Measurements from ENCODE around the gene ZNF165.
A peak's percentile ranks its signal among the peaks of the same experiment; 100 is the strongest.

The ZNF165 gene

GRCh38 chr6:28080631-28081485, 490 bp downstream of the ZNF165 start (continued):
- TF ChIP-seq ZNF654 (tag by site-specific recombination; IDR thresholded peaks at IDR 0.05; ENCODE audit: low read depth) = peak; percentile 19; the same call in 1 of the 2 replicates
- TF ChIP-seq ZNF529 (tag by site-specific recombination; IDR thresholded peaks at IDR 0.05; ENCODE audit: insufficient replicate concordance) = no peak
- no peak for TF ChIP-seq PRDM1 (tag by site-specific recombination; IDR thresholded peaks at IDR 0.05)
- TF ChIP-seq REPIN1 (tag by site-specific recombination; IDR thresholded peaks at IDR 0.05; ENCODE audit: low read depth) = peak; percentile 58; the same call in 1 of the 2 replicates
- TF ChIP-seq ZBTB26 (tag by site-specific recombination; optimal IDR thresholded peaks at IDR 0.05) = peak; percentile 64
- peak; percentile 98 for TF ChIP-seq ZBTB21 (tag by site-specific recombination; IDR thresholded peaks at IDR 0.05)
- TF ChIP-seq ZNF2 (tag by site-specific recombination; IDR thresholded peaks at IDR 0.05) = peak; percentile 95
- peak; percentile 82; the same call in 1 of the 2 replicates for TF ChIP-seq ZNF610 (tag by site-specific recombination; IDR thresholded peaks at IDR 0.05; ENCODE audit: borderline replicate concordance)
- no peak for TF ChIP-seq AEBP2 (tag by site-specific recombination; IDR thresholded peaks at IDR 0.05; ENCODE audit: borderline replicate concordance)
- peak; percentile 50 for TF ChIP-seq GLIS2 (tag by site-specific recombination; IDR thresholded peaks at IDR 0.05)
- no peak for TF ChIP-seq ZNF514 (tag by site-specific recombination; IDR thresholded peaks at IDR 0.05)
- TF ChIP-seq ZNF324 (tag by site-specific recombination; IDR thresholded peaks at IDR 0.05) = peak; percentile 98
- TF ChIP-seq ZSCAN4 (tag by site-specific recombination; IDR thresholded peaks at IDR 0.05) = peak; percentile 47
- TF ChIP-seq ZNF335 (tag by site-specific recombination; conservative IDR thresholded peaks at IDR 0.05) = peak; percentile 93
- no peak for TF ChIP-seq ZNF354C (tag by site-specific recombination; IDR thresholded peaks at IDR 0.05; ENCODE audit: borderline replicate concordance, low read depth)
- TF ChIP-seq BCL11B (tag by site-specific recombination; IDR thresholded peaks at IDR 0.05; ENCODE audit: low read depth) = peak; percentile 87
- TF ChIP-seq ZXDB (tag by site-specific recombination; IDR thresholded peaks at IDR 0.05) = peak; percentile 98
- TF ChIP-seq OSR2 (tag by site-specific recombination; IDR thresholded peaks at IDR 0.05) = 0 out of 2 replicates have a peak, but pooled peaks have one; percentile 13
- TF ChIP-seq ZNF292 (tag by site-specific recombination; IDR thresholded peaks at IDR 0.05; ENCODE audit: borderline replicate concordance, low read depth) = no peak
- no peak for TF ChIP-seq SETDB1 (IDR thresholded peaks at IDR 0.05; ENCODE audit: insufficient read length, low read length)
- peak; percentile 89 for TF ChIP-seq ZNF580 (tag by site-specific recombination; IDR thresholded peaks at IDR 0.05)
- no peak for TF ChIP-seq ZNF747 (tag by site-specific recombination; IDR thresholded peaks at IDR 0.05)
- no peak for TF ChIP-seq ZNF132 (tag by site-specific recombination; IDR thresholded peaks at IDR 0.05; ENCODE audit: borderline replicate concordance)
- TF ChIP-seq ZNF768 (tag by site-specific recombination; IDR thresholded peaks at IDR 0.05) = no peak
- TF ChIP-seq ZNF184 (tag by site-specific recombination; IDR thresholded peaks at IDR 0.05) = no peak
- TF ChIP-seq ZNF404 (tag by site-specific recombination; IDR thresholded peaks at IDR 0.05) = no peak
- no peak for TF ChIP-seq ZBTB49 (tag by site-specific recombination; IDR thresholded peaks at IDR 0.05; ENCODE audit: low read depth)
- no peak for TF ChIP-seq ZNF549 (tag by site-specific recombination; IDR thresholded peaks at IDR 0.05)
- TF ChIP-seq ZNF26 (tag by site-specific recombination; IDR thresholded peaks at IDR 0.05) = no peak
- TF ChIP-seq ZNF621 (tag by site-specific recombination; IDR thresholded peaks at IDR 0.05) = no peak
- no peak for TF ChIP-seq ZNF175 (tag by site-specific recombination; IDR thresholded peaks at IDR 0.05)
- TF ChIP-seq ZNF24 (tag by site-specific recombination; IDR thresholded peaks at IDR 0.05) = peak; percentile 87; the same call in 1 of the 2 replicates

Data from HEK293 (cell line).